K562 (cell line): ENCODE measurements around the gene TBX10. TPM values are rescaled to one million over a fixed set of nuclear protein-coding genes. Genes with fewer than 3 reads are reported as not detected.
"Not testable (repeated sequence)": the region's sequence is repeated elsewhere in the genome, so short reads cannot be mapped to it uniquely, and the experiment has no call there.

Experiments used
- ATAC-seq: fragments of 200-7000 bp; cut with Tn5 transposase; 3 replicates; pipeline ENCODE4 v1.9.1; 2020; ENCODE audit warnings: moderate library complexity
- BruUV-seq: library from RNA; stranded (reverse); fragments of 400-500 nt; replicated peaks from 2 replicates; lab custom pipeline; 2021; lab: Mats Ljungman, UMichigan
- CTCF ChIA-PET: fragments of 300-600 bp; formaldehyde crosslinking; extraction: SDS; loops from one replicate; lab custom pipeline; 2021; ENCODE audit warnings: low intra/inter-chr PET ratio; lab: Yijun Ruan, JAX
- POLR2A ChIA-PET: fragments of 300-600, 350-650 bp; sonication (Branson Sonifier 250); formaldehyde crosslinking; extraction: SDS; loops from one replicate; lab custom pipeline; 2021; ENCODE audit warnings: antibody characterized with exemption, inconsistent platforms; lab: Yijun Ruan, JAX
- DNase-seq, 4 experiments: peaks; one replicate each; pipeline versions ENCODE4 v3.0.0 to v3.0.0-alpha.2; 2011 to 2018; ENCODE audit warnings: low spot score in 3 of 4, mixed read lengths in 3 of 4; ENCODE audit errors: extremely low read depth in 1 of 4
- FAIRE-seq: peaks from 2 replicates; lab custom pipeline; 2011; peaks lifted over from hg19 to GRCh38; lab: Jason Lieb, UNC
- H2AFZ ChIP-seq: 2 replicates; pipeline ENCODE4 v1.6.0; 2011; ENCODE audit warnings: low read depth, low read length, control low read depth, inconsistent platforms
- H3K27ac ChIP-seq: fragments of 200-600 bp; 3 replicates; pipeline ENCODE4 v1.8.0; 2011; ENCODE audit warnings: low read depth, mild to moderate bottlenecking, control low read depth, inconsistent platforms, low read length, moderate library complexity, mixed read lengths; ENCODE audit errors: extremely low read depth
- H3K27me3 ChIP-seq, 2 experiments: fragments of 300-600 bp in 1 of 2; 2 replicates in 1 of 2; 3 replicates in 1 of 2; pipeline versions ENCODE4 v1.6.0 to v1.8.0; 2011; ENCODE audit warnings: inconsistent platforms in 2 of 2, low read length in 2 of 2, mild to moderate bottlenecking in 1 of 2, mixed read lengths in 1 of 2, moderate library complexity in 1 of 2; ENCODE audit not compliant: control insufficient read depth in 2 of 2, insufficient read depth in 2 of 2
- H3K36me3 ChIP-seq: fragments of 300-600 bp; 3 replicates; pipeline ENCODE4 v1.8.0; 2011; ENCODE audit warnings: mild to moderate bottlenecking, low read length, inconsistent platforms; ENCODE audit not compliant: control insufficient read depth, insufficient read depth
- H3K4me1 ChIP-seq, 2 experiments: fragments of 200-600 bp in 1 of 2; replicated peaks in 1 of 2; 2 replicates in 1 of 2; 3 replicates in 1 of 2; pipeline versions ENCODE4 v1.5.1 to v1.8.0; 2011; ENCODE audit warnings: inconsistent platforms in 2 of 2, low read length in 2 of 2, mild to moderate bottlenecking in 1 of 2, mixed read lengths in 1 of 2, moderate library complexity in 1 of 2; ENCODE audit not compliant: control insufficient read depth in 2 of 2, insufficient read depth in 2 of 2
- H3K4me2 ChIP-seq: 2 replicates; pipeline ENCODE4 v1.6.1; 2011; ENCODE audit warnings: low read length, control low read depth, inconsistent platforms, mixed read lengths; ENCODE audit not compliant: insufficient read depth
- H3K4me3 ChIP-seq: fragments of 200-600 bp; sonication (generic), shearing (Covaris generic); 2 replicates; pipeline ENCODE4 v1.5.1; 2016; ENCODE audit warnings: control low read depth, inconsistent platforms
- H3K79me2 ChIP-seq: fragments of 200-600 bp; 3 replicates; pipeline ENCODE4 v1.8.0; 2011; ENCODE audit warnings: low read length, inconsistent platforms; ENCODE audit not compliant: control insufficient read depth, insufficient read depth
- H3K9ac ChIP-seq, 2 experiments: 2 replicates each; pipeline versions ENCODE4 v1.6.0 to v1.6.1; 2011; ENCODE audit warnings: low read depth in 2 of 2, low read length in 2 of 2, control low read depth in 1 of 2, inconsistent platforms in 1 of 2, mild to moderate bottlenecking in 1 of 2, mixed read lengths in 1 of 2; ENCODE audit not compliant: insufficient read depth in 1 of 2
- H3K9me1 ChIP-seq: one replicate; pipeline ENCODE4 v1.6.0; 2011; ENCODE audit warnings: inconsistent platforms, mild to moderate bottlenecking, low read length, moderate library complexity; ENCODE audit not compliant: control insufficient read depth, insufficient read depth
- H3K9me3 ChIP-seq: replicated peaks from 2 replicates; pipeline ENCODE4 v1.5.1; 2011; ENCODE audit warnings: low read depth, low read length, inconsistent platforms; ENCODE audit not compliant: control insufficient read depth, insufficient read depth
- H4K20me1 ChIP-seq: replicated peaks from 2 replicates; pipeline ENCODE4 v1.6.1; 2011; ENCODE audit warnings: low read length, inconsistent platforms, mixed read lengths; ENCODE audit not compliant: control insufficient read depth, insufficient read depth
- CREM ChIP-seq: IDR thresholded peaks from 2 replicates; pipeline ENCODE4 v1.6.1; 2014; ENCODE audit warnings: antibody characterized with exemption, low read depth
- MXI1 ChIP-seq: IDR thresholded peaks from 2 replicates; pipeline ENCODE4 v1.6.1; 2011; ENCODE audit warnings: low read depth, mild to moderate bottlenecking, improper control_type of control experiment, low read length
- NEUROD1 ChIP-seq: fragments of 150-350 bp; IDR thresholded peaks from 2 replicates; pipeline ENCODE4 v1.6.1; 2014; ENCODE audit warnings: borderline replicate concordance, low read length, low read depth; ENCODE audit not compliant: partially characterized antibody
- NR2C2 ChIP-seq, 2 experiments: fragments of 200-800 bp in 1 of 2; sonication (Bioruptor generic) in 1 of 2; sonication (generic) in 1 of 2; formaldehyde crosslinking in 1 of 2; IDR thresholded peaks; 2 replicates each; pipeline versions ENCODE4 v1.6.1 to v1.8.0; 2016 to 2022; ENCODE audit warnings: mild to moderate bottlenecking in 1 of 2, missing compliant biosample characterization in 1 of 2, missing genetic modification characterization in 1 of 2, missing genetic modification reagents in 1 of 2
- RBFOX2 ChIP-seq: fragments of 200-400 bp; formaldehyde crosslinking; IDR thresholded peaks from 2 replicates; pipeline ENCODE4 v1.6.1; 2017; ENCODE audit warnings: low read depth, mild to moderate bottlenecking, low read length, moderate library complexity
- SAP30 ChIP-seq: fragments of 200-600 bp; sonication (generic); IDR thresholded peaks from 2 replicates; pipeline ENCODE4 v1.6.1; 2012; ENCODE audit warnings: borderline replicate concordance, low read depth, mild to moderate bottlenecking, moderate library complexity, low read length, control low read depth, inconsistent platforms; ENCODE audit not compliant: insufficient read depth, poor library complexity, severe bottlenecking
- SPI1 ChIP-seq: IDR thresholded peaks from 2 replicates; pipeline ENCODE4 v1.6.1; 2011; ENCODE audit warnings: low read depth, low read length, control low read depth, borderline replicate concordance
- TOE1 ChIP-seq, 2 experiments: fragments of 450-650 bp in 1 of 2; sonication (generic) in 1 of 2; formaldehyde crosslinking in 1 of 2; IDR thresholded peaks; 2 replicates each; pipeline versions ENCODE4 v1.7.1 to v1.8.0; 2016 to 2022; ENCODE audit warnings: borderline replicate concordance in 2 of 2, mild to moderate bottlenecking in 2 of 2, antibody characterized with exemption in 1 of 2, inconsistent platforms in 1 of 2, low read depth in 1 of 2, missing genetic modification reagents in 1 of 2, moderate library complexity in 1 of 2
- YY1 ChIP-seq, 3 experiments: IDR thresholded peaks; 2 replicates each; pipeline ENCODE4 v1.6.1; 2011; ENCODE audit warnings: low read length in 2 of 3, mild to moderate bottlenecking in 2 of 3, moderate library complexity in 2 of 3, borderline replicate concordance in 1 of 3, control low read depth in 1 of 3, low read depth in 1 of 3; ENCODE audit not compliant: insufficient read depth in 3 of 3, insufficient replicate concordance in 2 of 3, control insufficient read depth in 1 of 3, insufficient read length in 1 of 3; ENCODE audit errors: extremely low read depth in 1 of 3
- ZBTB7A ChIP-seq: IDR thresholded peaks from 2 replicates; pipeline ENCODE4 v1.6.1; 2011; ENCODE audit warnings: low read depth, mild to moderate bottlenecking, low read length, moderate library complexity, borderline replicate concordance; ENCODE audit not compliant: control insufficient read depth
- WGBS: fragments of 100-300 bp; shearing (Covaris generic); methylation state at CpG from one replicate; pipeline ENCODE4 v1.1.6; 2016; ENCODE audit warnings: low coverage, mixed read lengths; ENCODE audit not compliant: insufficient coverage; ENCODE audit errors: missing lambda C conversion rate; 5-methylcytosine and 5-hydroxymethylcytosine counted together
- in situ Hi-C: fragments of 300-500 bp; cut with MboI; formaldehyde crosslinking; loops from 4 replicates; pipeline ENCODE4 v1.15.0; 2018; ENCODE audit warnings: inconsistent platforms, mixed read lengths
- intact Hi-C: fragments of 100-400 bp; cut with micrococcal nuclease; formaldehyde crosslinking; loops from 2 replicates; pipeline ENCODE4 v1.14.2; 2022
- polyA plus RNA-seq, 8 experiments: library from polyadenylated mRNA; depleted of rRNA in 4 of 8; stranded (reverse) in 5 of 8; unstranded in 3 of 8; fragments of >200 nt; fragmentation: Nextera tagmentation in 2 of 8; fragmentation: Illumina TruSeq in 1 of 8; extraction: Ambion mirVana in 2 of 8; extraction: Trizol in 1 of 8; gene quantifications; 2 replicates each; pipeline versions ENCODE4 v1.2.1 to v1.2.3, GENCODE V29; 2011 to 2014; ENCODE audit warnings: inconsistent platforms in 1 of 8, missing spikeins in 1 of 8
- total RNA-seq, 7 experiments: library from RNA; depleted of rRNA in 6 of 7; stranded (reverse); fragments of >200 nt in 6 of 7; fragmentation: Illumina TruSeq in 2 of 7; extraction: Trizol in 2 of 7; gene quantifications; 2 replicates each; pipeline versions ENCODE4 v1.2.1 to v1.2.3, GENCODE V29; 2011 to 2021; ENCODE audit warnings: low replicate concordance in 1 of 7
- TF ChIP-seq, protein P1 (sequence below): sonication (generic); formaldehyde crosslinking; IDR thresholded peaks from 2 replicates; pipeline ENCODE4 v1.8.0; 2022; ENCODE audit warnings: mild to moderate bottlenecking, missing genetic modification reagents
- TF ChIP-seq, protein P2 (sequence below), 2 experiments: fragments of 450-650 bp; conservative IDR thresholded peaks; 2 replicates each; pipeline ENCODE4 v1.6.1; 2017; ENCODE audit warnings: mild to moderate bottlenecking in 2 of 2, moderate library complexity in 2 of 2

TBX10 gene
- total and polyA plus RNA-seq, 9 of the 15 experiments (the other 6 are each of a cell fraction or from before 2014, with no cell fraction given): not detected

DNA sequence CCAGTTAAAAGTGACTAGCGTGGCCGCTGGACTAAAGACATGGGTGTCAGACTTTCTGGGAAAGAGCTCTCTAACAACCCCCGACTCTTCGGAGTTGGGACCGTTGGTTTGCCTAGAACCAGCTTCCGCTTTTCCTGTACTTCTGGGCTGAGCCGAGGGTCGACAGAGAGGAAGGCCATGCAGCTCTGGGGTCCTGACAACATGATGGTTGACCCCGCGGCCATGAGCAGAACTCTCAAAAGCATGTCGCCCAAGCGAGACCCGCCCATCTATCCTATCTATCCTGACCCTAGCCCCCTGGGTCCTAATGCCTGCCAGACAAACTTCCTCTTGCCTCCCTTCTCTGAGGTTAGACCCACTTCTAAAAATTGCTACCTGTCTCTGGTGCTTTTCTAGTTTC, 18.9 kb downstream of the TBX10 start:
- ATAC-seq (peak; percentile 56; the same call in 2 of the 3 replicates), FAIRE-seq (peak; percentile 44), DNase-seq (peak in 1 of 4 experiments; percentile 71)
- TF ChIP-seq NEUROD1 (peak; percentile 32), YY1 (IDR thresholded peaks at IDR 0.05; ENCODE audit: borderline replicate concordance in 1 of 3, control insufficient read depth in 1 of 3, extremely low read depth in 1 of 3, insufficient read depth in 3 of 3, insufficient read length in 1 of 3, insufficient replicate concordance in 2 of 3, low read depth in 1 of 3, low read length in 2 of 3) (peak in 1 of 3 experiments; percentile 51), MXI1 (0 out of 2 replicates have a peak, but pooled peaks have one; percentile 11), NR2C2 (tag; IDR thresholded peaks at IDR 0.05) (0 out of 2 replicates have a peak, but pooled peaks have one; percentile 27), SAP30 (peak; percentile 2), CREM (0 out of 2 replicates have a peak, but pooled peaks have one; percentile 13), TOE1 (IDR thresholded peaks at IDR 0.05; ENCODE audit: borderline replicate concordance) (peak; percentile 56; the same call in 1 of the 2 replicates), ZBTB7A (peak; percentile 24; the same call in 1 of the 2 replicates), RBFOX2 (peak; percentile 18; the same call in 1 of the 2 replicates), SPI1 (0 out of 2 replicates have a peak, but pooled peaks have one; percentile 2)
- in situ Hi-C loops; H4K20me1 ChIP-seq; BruUV-seq; H3K27me3 ChIP-seq; H3K36me3 ChIP-seq; CTCF ChIA-PET; intact Hi-C loops; H3K9me1 ChIP-seq; H3K9me3 ChIP-seq; H2AFZ ChIP-seq; TF ChIP-seq NR2C2 (CRISPR knock-in tag; IDR thresholded peaks at IDR 0.05); TOE1 (CRISPR knock-in tag; IDR thresholded peaks at IDR 0.05; ENCODE audit: borderline replicate concordance, low read depth): not testable (repeated sequence)
- TF ChIP-seq, protein P1, sequence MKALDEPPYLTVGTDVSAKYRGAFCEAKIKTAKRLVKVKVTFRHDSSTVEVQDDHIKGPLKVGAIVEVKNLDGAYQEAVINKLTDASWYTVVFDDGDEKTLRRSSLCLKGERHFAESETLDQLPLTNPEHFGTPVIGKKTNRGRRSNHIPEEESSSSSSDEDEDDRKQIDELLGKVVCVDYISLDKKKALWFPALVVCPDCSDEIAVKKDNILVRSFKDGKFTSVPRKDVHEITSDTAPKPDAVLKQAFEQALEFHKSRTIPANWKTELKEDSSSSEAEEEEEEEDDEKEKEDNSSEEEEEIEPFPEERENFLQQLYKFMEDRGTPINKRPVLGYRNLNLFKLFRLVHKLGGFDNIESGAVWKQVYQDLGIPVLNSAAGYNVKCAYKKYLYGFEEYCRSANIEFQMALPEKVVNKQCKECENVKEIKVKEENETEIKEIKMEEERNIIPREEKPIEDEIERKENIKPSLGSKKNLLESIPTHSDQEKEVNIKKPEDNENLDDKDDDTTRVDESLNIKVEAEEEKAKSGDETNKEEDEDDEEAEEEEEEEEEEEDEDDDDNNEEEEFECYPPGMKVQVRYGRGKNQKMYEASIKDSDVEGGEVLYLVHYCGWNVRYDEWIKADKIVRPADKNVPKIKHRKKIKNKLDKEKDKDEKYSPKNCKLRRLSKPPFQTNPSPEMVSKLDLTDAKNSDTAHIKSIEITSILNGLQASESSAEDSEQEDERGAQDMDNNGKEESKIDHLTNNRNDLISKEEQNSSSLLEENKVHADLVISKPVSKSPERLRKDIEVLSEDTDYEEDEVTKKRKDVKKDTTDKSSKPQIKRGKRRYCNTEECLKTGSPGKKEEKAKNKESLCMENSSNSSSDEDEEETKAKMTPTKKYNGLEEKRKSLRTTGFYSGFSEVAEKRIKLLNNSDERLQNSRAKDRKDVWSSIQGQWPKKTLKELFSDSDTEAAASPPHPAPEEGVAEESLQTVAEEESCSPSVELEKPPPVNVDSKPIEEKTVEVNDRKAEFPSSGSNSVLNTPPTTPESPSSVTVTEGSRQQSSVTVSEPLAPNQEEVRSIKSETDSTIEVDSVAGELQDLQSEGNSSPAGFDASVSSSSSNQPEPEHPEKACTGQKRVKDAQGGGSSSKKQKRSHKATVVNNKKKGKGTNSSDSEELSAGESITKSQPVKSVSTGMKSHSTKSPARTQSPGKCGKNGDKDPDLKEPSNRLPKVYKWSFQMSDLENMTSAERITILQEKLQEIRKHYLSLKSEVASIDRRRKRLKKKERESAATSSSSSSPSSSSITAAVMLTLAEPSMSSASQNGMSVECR (CRISPR knock-in tag): peak; percentile 63; the same call in 1 of the 2 replicates
- TF ChIP-seq, protein P2, sequence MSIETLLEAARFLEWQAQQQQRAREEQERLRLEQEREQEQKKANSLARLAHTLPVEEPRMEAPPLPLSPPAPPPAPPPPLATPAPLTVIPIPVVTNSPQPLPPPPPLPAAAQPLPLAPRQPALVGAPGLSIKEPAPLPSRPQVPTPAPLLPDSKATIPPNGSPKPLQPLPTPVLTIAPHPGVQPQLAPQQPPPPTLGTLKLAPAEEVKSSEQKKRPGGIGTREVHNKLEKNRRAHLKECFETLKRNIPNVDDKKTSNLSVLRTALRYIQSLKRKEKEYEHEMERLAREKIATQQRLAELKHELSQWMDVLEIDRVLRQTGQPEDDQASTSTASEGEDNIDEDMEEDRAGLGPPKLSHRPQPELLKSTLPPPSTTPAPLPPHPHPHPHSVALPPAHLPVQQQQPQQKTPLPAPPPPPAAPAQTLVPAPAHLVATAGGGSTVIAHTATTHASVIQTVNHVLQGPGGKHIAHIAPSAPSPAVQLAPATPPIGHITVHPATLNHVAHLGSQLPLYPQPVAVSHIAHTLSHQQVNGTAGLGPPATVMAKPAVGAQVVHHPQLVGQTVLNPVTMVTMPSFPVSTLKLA (conservative IDR thresholded peaks at IDR 0.05): peak in 1 of 2 experiments; percentile 13; a peak in 1 of 4 replicates
- H3K9ac ChIP-seq: peak overlapping the region; percentile 57 to 81; a peak in 3 of 4 replicates
- peak overlapping the region; percentile 79 for H3K4me2 ChIP-seq
- POLR2A ChIA-PET: interaction anchor here (0.6 to 2.4 kb wide), 4 partner anchors 8 to 78 kb away, joined by 3 to 16 read pairs (median 4); partner anchors contain the start of genes GSTP1 and NUDT8
- H3K4me1 ChIP-seq: peaks cover 3 to 15% of the 10 kb centered on the region in 2 experiments; a peak in 3 of 5 replicates
- H3K27ac ChIP-seq: peak overlapping the region; percentile 62
- H3K4me3 ChIP-seq: peak overlapping the region; percentile 48
- peaks cover 19% of the 10 kb centered on the region for H3K79me2 ChIP-seq
- 27% methylated on average over 13 of the region's 13 CpGs for WGBS
